ACHN (cell line): ENCODE data around the gene RABL6.
A peak's percentile ranks its signal among the peaks of the same experiment; 100 is the strongest.

ENCODE experiments used
- DNase-seq: peaks from one replicate; pipeline ENCODE4 v3.0.0-alpha.2; 2015
- in situ Hi-C: cut with HindIII; loops from 2 replicates; pipeline ENCODE4 v1.10.0; 2017; ENCODE audit warnings: low sequenced_read_pairs, low pct_ligation_motif_present, low pct_unique_long_range_greater_than_20kb

Gene RABL6

GRCh38 chr9:136805207-136805740 is 2.5 kb upstream of the RABL6 start:
- no peak for DNase-seq
- in situ Hi-C loops, result no loop called here

DNA sequence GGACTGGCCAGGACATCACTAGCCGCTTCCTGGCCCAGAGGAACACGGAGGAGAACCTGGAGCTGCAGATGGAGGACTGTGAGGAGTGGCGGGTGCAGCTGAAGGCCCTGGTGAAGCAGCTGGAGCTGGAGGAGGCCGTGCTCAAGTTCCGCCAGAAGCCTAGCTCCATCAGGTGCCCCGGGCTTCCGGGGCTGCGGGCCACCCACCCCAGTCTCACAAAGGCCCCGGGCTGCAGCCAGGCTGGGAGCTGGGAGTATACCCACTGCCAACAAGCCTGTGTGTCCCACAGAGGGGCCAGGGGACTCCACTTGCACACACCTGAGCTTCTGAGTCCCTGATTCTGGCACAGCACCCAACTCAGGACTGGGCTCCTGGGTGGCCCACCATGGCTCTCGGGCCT is 1.7 kb upstream of the RABL6 start:
- DNase-seq, result no peak
- in situ Hi-C loops, result no loop called here

GRCh38 chr9:136806631-136807201 is 1.0 kb upstream of the RABL6 start:
- in situ Hi-C loops, result no loop called here
- DNase-seq, result no peak

GRCh38 chr9:136808075-136808805 is 492 bp downstream of the RABL6 start:
- DNase-seq, result peak; percentile 24
- in situ Hi-C loops, result no loop called here

- peak; percentile 25 for DNase-seq
- in situ Hi-C loops, result no loop called here
Observed at GRCh38 chr9:136808806-136809158, 1.0 kb downstream of the RABL6 start.

DNA sequence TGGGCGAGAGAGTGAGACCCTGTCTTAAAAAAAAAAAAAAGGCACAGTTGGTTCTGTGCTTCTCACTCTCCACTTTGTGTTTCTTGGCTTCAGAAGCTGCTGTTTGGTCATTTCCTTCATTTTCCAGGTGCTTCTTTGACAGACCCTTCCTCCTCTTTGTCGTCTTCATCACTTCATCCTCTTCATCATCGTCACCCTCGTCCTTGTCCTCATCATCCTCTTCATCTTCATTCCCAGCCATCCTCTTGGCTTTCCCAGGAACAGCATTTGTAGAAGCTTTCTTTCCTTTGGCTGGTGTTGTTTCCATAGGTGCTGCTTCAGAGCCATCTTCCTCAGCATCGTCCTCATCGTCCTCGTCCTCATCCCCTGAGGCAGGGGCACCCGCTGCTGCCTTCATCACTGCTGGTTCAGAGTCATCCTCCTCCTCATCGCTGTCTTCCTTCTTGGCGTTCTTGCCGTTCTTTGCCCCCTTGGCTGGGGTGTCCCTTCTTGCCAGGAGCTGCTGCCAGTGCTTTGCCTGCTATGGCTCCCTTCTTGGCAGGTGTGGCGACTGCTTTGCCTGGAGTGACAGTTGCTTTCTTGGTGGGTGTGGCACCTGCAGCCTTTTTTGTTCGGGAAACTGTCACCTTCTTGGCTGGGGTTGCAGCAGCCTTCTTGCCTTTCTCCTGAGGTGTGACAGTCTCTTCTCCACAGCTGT is 7.1 kb downstream of the RABL6 start:
- in situ Hi-C loops, result no loop called here

GRCh38 chr9:136815422-136815782 is 7.7 kb downstream of the RABL6 start:
- no peak for DNase-seq
- in situ Hi-C loops, result no loop called here

More for the DNA sequence above, 7.1 kb downstream of the RABL6 start:
- DNase-seq, result no peak

- no peak for DNase-seq
- in situ Hi-C loops, result no loop called here
Observed at GRCh38 chr9:136820971-136821825, 13.4 kb downstream of the RABL6 start.

DNA sequence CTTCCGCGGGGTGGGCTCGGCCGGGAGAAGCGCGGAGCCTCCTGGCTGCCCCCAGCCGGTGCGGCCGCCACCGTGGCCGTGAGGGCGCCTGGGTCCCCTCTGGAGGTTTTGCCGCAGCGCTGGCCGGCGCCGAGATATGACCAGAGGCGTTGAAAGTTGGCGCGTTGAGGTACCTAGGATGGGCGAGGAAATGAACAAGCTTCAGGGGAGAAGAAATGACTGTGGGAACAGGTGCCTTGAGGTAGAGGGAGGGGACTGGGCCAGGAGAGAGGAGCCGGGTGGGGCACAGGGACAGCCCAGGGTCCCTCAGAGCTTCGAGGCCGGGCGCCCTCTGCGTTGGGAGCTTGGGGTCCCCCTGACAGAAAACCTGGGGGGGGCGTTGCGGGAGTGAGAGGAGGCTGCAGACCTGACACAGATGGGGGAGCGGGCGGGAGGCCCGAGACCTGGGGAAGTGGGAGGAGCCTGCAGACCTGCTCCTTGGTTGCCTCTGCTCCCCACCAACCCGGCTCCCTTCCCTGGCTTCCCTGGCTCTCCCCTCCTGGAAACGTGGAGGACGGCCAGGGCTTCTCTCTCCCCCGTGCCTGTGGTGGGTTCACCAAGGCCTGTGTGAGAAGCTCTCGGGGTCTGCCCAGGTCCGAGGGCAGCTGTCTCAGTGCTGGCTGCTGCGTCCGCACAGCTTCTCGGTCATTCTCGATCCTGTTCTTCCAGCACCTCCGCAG is 14.2 kb downstream of the RABL6 start:
- DNase-seq, result no peak
- in situ Hi-C loops, result no loop called here

DNA sequence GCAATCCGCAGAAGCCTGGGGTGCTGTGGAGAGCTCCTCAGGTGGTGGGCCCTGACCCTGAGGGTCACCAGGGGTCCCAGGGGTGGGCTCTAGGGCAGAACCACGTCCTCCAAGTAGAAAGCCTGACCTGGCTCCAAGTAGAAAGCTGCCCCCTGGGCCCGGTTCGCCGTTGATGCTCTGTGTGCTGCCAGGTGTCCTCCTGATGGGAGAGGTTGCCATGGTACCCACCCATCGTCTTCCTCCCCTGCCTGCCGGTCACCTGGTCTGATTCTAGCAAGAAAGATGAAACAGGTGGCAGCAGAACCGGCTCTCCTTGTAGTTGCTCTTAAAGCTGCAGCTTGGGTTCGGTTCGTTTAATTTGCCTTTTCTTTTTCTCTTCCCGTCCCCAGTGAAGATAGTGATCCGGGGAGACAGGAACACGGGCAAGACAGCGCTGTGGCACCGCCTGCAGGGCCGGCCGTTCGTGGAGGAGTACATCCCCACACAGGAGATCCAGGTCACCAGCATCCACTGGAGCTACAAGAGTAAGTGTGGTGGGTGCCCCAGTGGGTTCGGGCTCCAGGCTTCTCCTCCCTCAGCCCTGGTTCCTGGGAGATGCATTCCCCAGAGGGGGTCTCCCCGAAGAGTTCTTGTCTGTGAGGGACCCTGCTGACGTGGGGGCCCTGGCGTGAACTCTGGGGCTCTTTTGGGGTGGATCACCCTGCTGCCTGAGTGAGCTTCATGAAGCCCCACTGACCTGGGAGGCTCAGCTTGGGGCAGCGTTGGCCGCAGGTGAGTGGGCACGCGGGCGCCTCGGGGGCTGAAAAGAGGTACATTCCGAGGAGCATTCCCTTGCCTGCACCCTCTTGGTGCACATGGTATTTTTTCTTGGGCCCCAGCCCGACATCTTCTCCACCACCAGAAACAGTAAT is 15.6 kb downstream of the RABL6 start:
- DNase-seq, result no peak
- in situ Hi-C loops, result no loop called here

GRCh38 chr9:136824496-136825225 is 16.9 kb downstream of the RABL6 start:
- in situ Hi-C loops, result no loop called here
- no peak for DNase-seq

- in situ Hi-C loops, result no loop called here
- no peak for DNase-seq
Observed at GRCh38 chr9:136825295-136826187, 17.8 kb downstream of the RABL6 start.

- in situ Hi-C loops, result no loop called here
- DNase-seq, result no peak
Observed at GRCh38 chr9:136826188-136826541, 18.4 kb downstream of the RABL6 start.

- in situ Hi-C loops, result no loop called here
- no peak for DNase-seq
Observed at GRCh38 chr9:136826703-136827582, 19.2 kb downstream of the RABL6 start.

- in situ Hi-C loops, result no loop called here
- DNase-seq, result no peak
Observed at GRCh38 chr9:136827794-136828473, 20.2 kb downstream of the RABL6 start.
